ENCODE data around the gene PTDSS2. TPM values are rescaled to one million over a fixed set of nuclear protein-coding genes. Genes with fewer than 3 reads are reported as not detected.
A peak's percentile ranks its signal among the peaks of the same experiment; 100 is the strongest.
"Not testable (repeated sequence)": the region's sequence is repeated elsewhere in the genome, so short reads cannot be mapped to it uniquely, and the experiment has no call there.

Gene PTDSS2
- 10 to 100 TPM; 55.2 to 56.1 TPM for total RNA-seq
- polyA plus RNA-seq (2013, experiment 1 of 2) = 37.5 TPM
- 32.8 TPM for polyA plus RNA-seq (2013, experiment 2 of 2)
- long read RNA-seq, experiment 1, transcript PTDSS2-201 (12 exons, 2,445 nt) = major isoform, 10 of 24 reads
- long read RNA-seq, experiment 1, partial matches to known transcripts = 10 of 24 reads
- long read RNA-seq, experiment 1, other reads (novel, unspliced or antisense) = 3 of 24 reads
- long read RNA-seq, experiment 2, transcript PTDSS2-201 (12 exons, 2,445 nt) = major isoform, 66 of 101 reads
- long read RNA-seq, experiment 2, partial matches to known transcripts = 8 of 101 reads
- long read RNA-seq, experiment 2, other reads (novel, unspliced or antisense) = 25 of 101 reads
- long read RNA-seq, experiment 3, transcript PTDSS2-201 (12 exons, 2,445 nt) = major isoform, 8 of 26 reads
- long read RNA-seq, experiment 3, partial matches to known transcripts = 8 of 26 reads
- long read RNA-seq, experiment 3, other reads (novel, unspliced or antisense) = 9 of 26 reads
- long read RNA-seq, experiment 4, partial matches to known transcripts = 2 of 3 reads
- long read RNA-seq, experiment 4, other reads (novel, unspliced or antisense) = 1 of 3 reads

DNA sequence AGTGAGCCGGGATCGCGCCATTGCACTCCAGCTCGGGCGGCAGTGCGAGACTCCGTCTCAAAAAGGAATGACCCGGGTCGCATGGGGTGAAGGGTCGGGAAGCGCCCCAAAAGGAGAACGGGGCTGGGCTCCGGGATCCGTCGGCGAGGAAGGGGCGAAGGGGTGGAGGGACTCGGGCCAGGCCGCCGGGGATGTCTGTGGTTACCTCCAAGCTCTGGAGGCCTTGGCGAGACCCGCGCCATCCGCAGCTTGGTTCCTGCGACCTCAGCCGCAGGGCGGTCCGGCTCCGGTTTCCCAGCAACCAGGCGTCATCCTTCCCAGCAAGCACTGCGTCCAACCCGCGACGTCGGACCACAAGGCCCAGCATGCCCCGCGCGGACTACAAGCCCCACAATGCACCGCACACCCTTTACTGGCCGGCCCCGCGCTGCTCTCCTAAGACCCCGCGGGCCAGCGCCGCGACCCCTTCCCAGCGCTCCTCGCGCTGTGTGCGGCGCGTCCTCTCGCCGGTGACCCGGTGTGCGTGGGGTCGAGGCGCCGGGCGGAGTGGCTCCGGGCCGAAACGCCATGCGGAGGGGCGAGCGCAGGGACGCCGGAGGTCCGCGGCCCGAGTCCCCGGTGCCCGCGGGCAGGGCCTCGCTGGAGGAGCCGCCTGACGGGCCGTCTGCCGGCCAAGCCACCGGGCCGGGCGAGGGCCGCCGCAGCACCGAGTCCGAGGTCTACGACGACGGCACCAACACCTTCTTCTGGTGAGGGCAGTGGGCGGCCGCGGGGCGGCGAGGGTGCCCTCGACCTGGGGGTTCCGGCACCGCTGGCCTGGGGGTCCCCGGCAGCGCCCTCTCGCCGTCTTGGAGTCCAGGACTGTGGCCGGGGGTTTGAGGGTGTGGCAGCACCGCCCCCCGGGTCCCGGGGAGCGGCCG lies at the start of gene PTDSS2:
Gene PTDSS2, plus strand, starts transcription at position 391 of the 920 bp plus-strand sequence. Its CDS starts 177 bp downstream, at position 568.
- 2 to 5% methylated on average over 40 to 108 of the region's 108 CpGs for WGBS, 2 experiments (ENCODE audit: insufficient coverage in 1 of 2, insufficient read length in 1 of 2)
- H3K4me1 ChIP-seq (ENCODE audit: control insufficient read depth, insufficient read depth, low read length) = peaks cover 4% of the 10 kb centered on the region
- peak; percentile 99 for DNase-seq
- TF ChIP-seq, protein P1, sequence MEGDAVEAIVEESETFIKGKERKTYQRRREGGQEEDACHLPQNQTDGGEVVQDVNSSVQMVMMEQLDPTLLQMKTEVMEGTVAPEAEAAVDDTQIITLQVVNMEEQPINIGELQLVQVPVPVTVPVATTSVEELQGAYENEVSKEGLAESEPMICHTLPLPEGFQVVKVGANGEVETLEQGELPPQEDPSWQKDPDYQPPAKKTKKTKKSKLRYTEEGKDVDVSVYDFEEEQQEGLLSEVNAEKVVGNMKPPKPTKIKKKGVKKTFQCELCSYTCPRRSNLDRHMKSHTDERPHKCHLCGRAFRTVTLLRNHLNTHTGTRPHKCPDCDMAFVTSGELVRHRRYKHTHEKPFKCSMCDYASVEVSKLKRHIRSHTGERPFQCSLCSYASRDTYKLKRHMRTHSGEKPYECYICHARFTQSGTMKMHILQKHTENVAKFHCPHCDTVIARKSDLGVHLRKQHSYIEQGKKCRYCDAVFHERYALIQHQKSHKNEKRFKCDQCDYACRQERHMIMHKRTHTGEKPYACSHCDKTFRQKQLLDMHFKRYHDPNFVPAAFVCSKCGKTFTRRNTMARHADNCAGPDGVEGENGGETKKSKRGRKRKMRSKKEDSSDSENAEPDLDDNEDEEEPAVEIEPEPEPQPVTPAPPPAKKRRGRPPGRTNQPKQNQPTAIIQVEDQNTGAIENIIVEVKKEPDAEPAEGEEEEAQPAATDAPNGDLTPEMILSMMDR (conservative IDR thresholded peaks at IDR 0.05) = no peak
- Mint-ChIP-seq H3K9me3 (no peaks in the 10 kb centered on the region), H3K27me3 (ENCODE audit: insufficient read depth) (no peaks in the 10 kb centered on the region), H3K36me3 (ENCODE audit: low read depth) (peaks cover 20% of the 10 kb centered on the region), H3K4me1 (peaks cover 12% of the 10 kb centered on the region), H3K27ac (peak within 1 kb of the TSS; percentile 96), H3K4me3 (peak within 1 kb of the TSS; percentile 75)
- peaks cover 18% of the 10 kb centered on the region for H3K36me3 ChIP-seq (ENCODE audit: control insufficient read depth, insufficient read depth, low read length)
- H3K27me3 ChIP-seq (ENCODE audit: control insufficient read depth, insufficient read depth, low read length, poor library complexity, severe bottlenecking) = no peaks in the 10 kb centered on the region
- peak within 1 kb of the TSS; percentile 88 for H3K27ac ChIP-seq (ENCODE audit: low read depth, low read length)
- peak within 1 kb of the TSS; percentile 77 for H3K9ac ChIP-seq (ENCODE audit: extremely low read depth, low read length, poor library complexity, severe bottlenecking)
- no peaks in the 10 kb centered on the region for H3K9me3 ChIP-seq (ENCODE audit: control insufficient read depth, low read length)
- peak within 1 kb of the TSS; percentile 85 for H3K4me3 ChIP-seq (ENCODE audit: low read length)

DNA sequence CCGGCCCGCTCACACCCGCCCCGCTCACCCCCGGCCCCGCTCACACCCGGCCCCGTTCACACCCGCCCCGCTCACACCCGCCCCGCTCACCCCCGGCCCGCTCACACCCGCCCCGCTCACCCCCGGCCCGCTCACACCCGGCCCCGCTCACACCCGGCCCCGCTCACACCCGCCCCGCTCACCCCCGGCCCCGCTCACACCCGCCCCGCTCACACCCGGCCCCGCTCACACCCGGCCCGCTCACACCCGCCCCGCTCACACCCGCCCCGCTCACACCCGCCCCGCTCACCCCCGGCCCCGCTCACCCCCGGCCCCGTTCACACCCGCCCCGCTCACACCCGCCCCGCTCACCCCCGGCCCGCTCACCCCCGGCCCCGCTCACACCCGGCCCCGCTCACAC lies 48.9 kb upstream of the PTDSS2 start:
- H3K4me3 Mint-ChIP-seq; DNase-seq; H3K27ac Mint-ChIP-seq; H3K4me3 ChIP-seq (ENCODE audit: low read length); H3K36me3 ChIP-seq (ENCODE audit: control insufficient read depth, insufficient read depth, low read length); H3K27ac ChIP-seq (ENCODE audit: low read depth, low read length); H3K27me3 ChIP-seq (ENCODE audit: control insufficient read depth, insufficient read depth, low read length, poor library complexity, severe bottlenecking); H3K4me1 Mint-ChIP-seq; H3K9me3 Mint-ChIP-seq; H3K9ac ChIP-seq (ENCODE audit: extremely low read depth, low read length, poor library complexity, severe bottlenecking); H3K9me3 ChIP-seq (ENCODE audit: control insufficient read depth, low read length); H3K27me3 Mint-ChIP-seq (ENCODE audit: insufficient read depth); H3K4me1 ChIP-seq (ENCODE audit: control insufficient read depth, insufficient read depth, low read length): not testable (repeated sequence)
- peaks cover 22% of the 10 kb centered on the region for H3K36me3 Mint-ChIP-seq (ENCODE audit: low read depth)
- WGBS, 2 experiments (ENCODE audit: insufficient coverage in 1 of 2, insufficient read length in 1 of 2) = 93% methylated on average over 3 of the region's 52 CpGs; no CpG with 5 or more reads in 1 of the 2 experiments

DNA sequence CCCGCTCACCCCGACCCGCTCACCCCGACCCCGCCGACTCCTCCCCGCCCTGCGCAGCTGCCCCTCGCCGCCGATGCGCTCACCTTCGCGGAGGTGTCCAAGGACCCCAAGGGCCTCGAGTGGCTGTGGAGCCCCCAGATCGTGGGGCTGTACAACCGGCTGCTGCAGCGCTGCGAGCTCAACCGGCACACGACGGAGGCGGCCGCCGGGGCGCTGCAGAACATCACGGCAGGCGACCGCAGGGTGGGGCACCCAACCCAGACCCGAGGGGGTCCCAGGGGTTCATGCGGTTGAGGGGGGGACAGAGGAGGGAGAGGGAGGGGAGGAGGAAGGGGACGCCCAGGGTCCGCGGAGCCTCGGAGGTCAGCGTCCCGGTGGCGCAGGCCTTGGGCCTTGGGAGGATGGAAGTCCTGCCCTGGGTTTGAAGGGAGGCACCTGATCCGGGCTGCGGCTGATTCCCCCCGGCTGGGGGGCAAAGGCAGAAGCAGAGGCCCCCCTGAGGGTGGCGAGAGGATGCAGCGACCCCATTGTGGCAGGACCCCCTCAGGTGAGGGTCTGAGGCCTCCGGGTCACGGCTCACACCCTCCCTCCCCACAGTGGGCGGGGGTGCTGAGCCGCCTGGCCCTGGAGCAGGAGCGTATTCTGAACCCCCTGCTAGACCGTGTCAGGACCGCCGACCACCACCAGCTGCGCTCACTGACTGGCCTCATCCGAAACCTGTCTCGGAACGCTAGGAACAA lies 46.9 kb upstream of the PTDSS2 start:
- Histone ChIP-seq H3K9ac (ENCODE audit: extremely low read depth, low read length, poor library complexity, severe bottlenecking) (no peak overlapping the region), H3K4me1 (ENCODE audit: control insufficient read depth, insufficient read depth, low read length) (peaks cover 3% of the 10 kb centered on the region), H3K27me3 (ENCODE audit: control insufficient read depth, insufficient read depth, low read length, poor library complexity, severe bottlenecking) (no peaks in the 10 kb centered on the region), H3K9me3 (ENCODE audit: control insufficient read depth, low read length) (no peaks in the 10 kb centered on the region), H3K36me3 (ENCODE audit: control insufficient read depth, insufficient read depth, low read length) (no peaks in the 10 kb centered on the region), H3K4me3 (ENCODE audit: low read length) (no peak overlapping the region), H3K27ac (ENCODE audit: low read depth, low read length) (no peak overlapping the region)
- H3K27ac Mint-ChIP-seq = no peak overlapping the region
- H3K36me3 Mint-ChIP-seq (ENCODE audit: low read depth) = peaks cover 18% of the 10 kb centered on the region
- no peak overlapping the region for H3K4me3 Mint-ChIP-seq
- TF ChIP-seq, protein P1 (conservative IDR thresholded peaks at IDR 0.05) = no peak
- DNase-seq = no peak
- peaks cover 2% of the 10 kb centered on the region for H3K4me1 Mint-ChIP-seq
- peaks cover 9% of the 10 kb centered on the region for H3K9me3 Mint-ChIP-seq
- 93% methylated on average over 19 to 55 of the region's 55 CpGs for WGBS, 2 experiments (ENCODE audit: insufficient coverage in 1 of 2, insufficient read length in 1 of 2)
- peaks cover 2% of the 10 kb centered on the region for H3K27me3 Mint-ChIP-seq (ENCODE audit: insufficient read depth)

Data from endodermal cell (in vitro differentiated cells).